Fibroblast of the aortic adventitia (primary cell): ENCODE measurements around the gene MYL9. TPM values are rescaled to one million over a fixed set of nuclear protein-coding genes. Genes with fewer than 3 reads are reported as not detected.
"Not testable (repeated sequence)": the region's sequence is repeated elsewhere in the genome, so short reads cannot be mapped to it uniquely, and the experiment has no call there.

Experiments used
- DNase-seq: peaks from one replicate; pipeline ENCODE4 v3.0.0-alpha.2; 2010; ENCODE audit warnings: low read depth
- H3K4me3 ChIP-seq: 2 replicates; pipeline ENCODE4 v1.5.1; 2011; ENCODE audit warnings: low read depth, mild to moderate bottlenecking, control low read depth, low read length, moderate library complexity
- CTCF ChIP-seq: IDR thresholded peaks from 2 replicates; pipeline ENCODE4 v1.5.1; 2011; ENCODE audit warnings: mild to moderate bottlenecking, low read length, control low read depth, inconsistent platforms; ENCODE audit not compliant: insufficient read depth
- total RNA-seq: library from RNA; depleted of rRNA; stranded (reverse); fragments of >200 nt; gene quantifications from 2 replicates; pipeline ENCODE4 v1.2.3, GENCODE V29; 2012; ENCODE audit warnings: low replicate concordance

MYL9 gene
- total RNA-seq, 1 donor, result 43.6 TPM

DNA sequence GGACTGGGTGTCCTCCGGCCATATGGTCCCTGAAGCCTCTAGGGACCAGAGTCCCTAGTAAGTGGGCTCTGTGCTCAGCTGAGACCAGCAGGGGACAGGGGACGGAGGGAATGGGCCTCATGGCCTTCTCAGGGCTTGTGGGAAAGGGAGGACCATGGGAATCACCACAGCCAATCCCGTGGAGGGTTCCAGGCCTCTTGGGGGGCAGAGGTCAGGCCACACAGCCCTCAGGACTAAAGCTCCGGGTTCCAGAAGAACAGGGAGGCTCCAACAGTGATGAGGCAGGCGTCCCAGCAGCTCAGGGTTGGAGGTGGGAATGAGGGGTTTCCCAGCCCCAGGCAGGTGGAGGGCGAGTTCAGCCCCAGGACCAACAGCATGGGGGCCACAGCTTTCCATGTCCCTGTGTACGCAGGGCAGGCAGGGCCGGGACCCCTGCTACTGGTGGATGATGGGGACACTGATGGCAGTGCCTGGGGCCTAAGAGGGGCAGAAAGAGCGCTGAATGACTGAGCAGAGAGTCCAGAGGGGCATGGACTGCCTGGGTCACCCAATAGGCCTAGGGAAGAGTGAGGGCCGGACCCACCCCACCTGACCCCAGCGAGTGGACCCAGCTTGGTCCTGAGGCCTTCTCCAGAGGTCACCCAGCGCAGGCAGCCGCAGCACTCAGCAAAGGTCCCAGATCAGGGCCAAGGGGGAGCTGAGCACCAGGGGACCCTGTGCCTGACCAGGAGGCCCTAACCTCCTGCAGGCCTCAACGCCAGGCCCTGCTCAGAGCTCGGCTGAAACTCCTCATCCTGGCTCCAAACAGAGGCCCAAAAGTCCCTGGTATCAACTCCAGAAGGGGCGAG lies 8.8 kb downstream of the MYL9 start:
- no peak for DNase-seq
- no peak for TF ChIP-seq CTCF
- no peak overlapping the region for H3K4me3 ChIP-seq

DNA sequence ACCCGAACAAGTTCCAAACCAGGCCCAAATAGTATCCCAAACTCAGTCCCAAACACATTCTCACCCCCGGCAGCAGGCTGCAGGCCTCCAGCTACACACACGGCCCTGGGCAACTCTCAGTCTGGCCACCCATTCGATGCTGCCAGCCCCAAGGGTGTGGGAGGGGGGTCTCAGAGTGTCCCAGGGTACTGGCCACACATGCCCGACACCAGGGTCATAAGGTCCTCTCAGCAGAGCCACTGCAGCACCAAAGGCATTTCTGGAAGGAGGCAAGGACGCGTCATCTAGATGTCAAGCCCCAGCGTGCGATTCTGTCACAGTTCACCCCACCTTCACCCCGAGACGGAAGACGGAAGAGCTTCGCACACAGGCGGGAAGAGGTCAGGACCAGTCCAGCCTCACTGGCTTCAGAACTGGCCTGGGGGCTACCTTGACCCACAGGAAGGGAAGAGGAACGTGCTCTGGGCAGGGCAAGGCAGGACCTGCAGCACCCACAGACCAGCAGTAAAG lies 9.5 kb downstream of the MYL9 start:
- DNase-seq, result no peak
- H3K4me3 ChIP-seq, result no peak overlapping the region
- TF ChIP-seq CTCF, result no peak

DNA sequence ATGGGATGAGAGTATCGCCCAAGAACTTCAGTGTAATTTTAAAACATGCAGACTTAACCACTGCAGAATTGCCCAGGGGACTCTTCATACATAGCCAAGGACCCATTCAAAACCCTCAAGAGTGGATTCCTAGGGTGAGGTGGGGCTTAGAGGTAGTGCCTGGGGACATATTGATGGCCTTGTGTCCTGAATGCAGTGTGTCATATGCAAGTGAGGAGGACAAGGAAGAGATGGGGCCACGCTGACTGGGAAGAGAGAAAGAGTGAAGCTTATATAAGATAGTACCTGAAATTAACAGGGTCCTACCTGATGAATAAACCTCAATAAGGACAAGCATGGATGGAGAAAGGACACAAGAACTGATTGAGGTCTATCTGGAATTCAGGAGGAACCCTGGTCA lies 13.9 kb downstream of the MYL9 start:
- no peak for DNase-seq
- no peak for TF ChIP-seq CTCF
- H3K4me3 ChIP-seq, result no peak overlapping the region

DNA sequence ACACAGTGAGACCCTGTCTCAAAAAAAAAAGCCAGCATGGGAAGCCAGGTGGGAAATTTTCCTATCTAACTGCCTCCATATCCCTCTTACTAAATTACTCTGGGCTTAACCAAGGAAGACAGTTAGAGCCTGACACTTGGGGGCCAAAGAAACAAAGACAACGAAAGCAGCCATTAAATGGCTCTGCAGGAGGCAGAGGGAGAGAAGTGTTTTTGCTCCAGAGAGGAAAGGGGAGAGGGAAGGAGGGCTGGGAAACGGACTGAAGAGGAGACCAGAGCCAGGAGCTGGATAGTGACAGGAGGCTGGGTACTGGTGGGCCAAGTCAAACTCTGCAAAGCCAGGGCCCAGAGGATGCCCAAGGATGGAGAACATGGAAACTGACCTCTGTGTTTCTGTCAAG lies 21.4 kb downstream of the MYL9 start:
- DNase-seq, result no peak
- no peak for TF ChIP-seq CTCF
- no peak overlapping the region for H3K4me3 ChIP-seq

DNA sequence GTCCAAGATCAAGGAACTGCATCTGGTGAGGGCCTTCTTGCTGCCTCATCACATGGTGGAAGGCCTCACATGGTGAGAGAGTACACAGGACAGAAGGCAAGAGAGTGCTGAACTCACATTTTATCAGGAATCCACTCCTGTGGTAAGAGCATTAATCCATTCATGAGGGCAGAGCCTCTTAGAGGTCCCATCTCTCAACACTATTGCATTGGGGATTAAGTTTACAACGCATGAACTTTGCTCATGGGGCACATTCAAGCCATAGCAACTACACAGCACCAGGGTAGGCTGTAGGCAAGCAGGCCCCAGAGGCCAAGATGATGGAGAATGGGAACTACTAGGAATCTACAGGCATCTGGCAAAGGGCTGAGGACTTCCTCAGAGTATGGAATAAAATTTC lies 22.1 kb downstream of the MYL9 start:
- no peak for TF ChIP-seq CTCF
- DNase-seq, result no peak
- H3K4me3 ChIP-seq, result no peak overlapping the region

GRCh38 chr20:36564078-36564725 lies 22.9 kb downstream of the MYL9 start:
- not testable (repeated sequence) for DNase-seq, H3K4me3 ChIP-seq

- not testable (repeated sequence) for DNase-seq, H3K4me3 ChIP-seq
Measured at GRCh38 chr20:36564726-36565121, 23.4 kb downstream of the MYL9 start.
